Measurements from ENCODE around the gene PIGU.

DNA sequence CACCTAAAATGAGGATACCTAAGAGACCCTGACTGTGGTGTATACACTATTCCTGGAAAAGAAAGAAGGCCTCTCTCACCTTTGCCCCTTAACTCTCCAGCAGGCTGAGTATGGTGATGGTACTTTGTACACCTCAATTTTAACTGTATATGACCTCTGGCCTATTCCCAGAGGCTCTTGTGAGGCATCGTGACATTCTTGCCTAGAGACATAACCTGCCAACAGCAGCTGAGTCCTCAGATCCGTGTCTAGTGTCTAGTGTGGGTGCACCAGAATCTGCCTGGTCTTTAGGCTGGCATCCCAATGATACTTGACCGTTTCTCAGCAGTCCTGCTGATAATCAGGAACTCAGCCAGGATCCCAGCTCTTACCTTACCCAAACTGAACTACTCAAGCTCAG is 47.3 kb upstream of the PIGU start:
- TF ChIP-seq, protein P1, sequence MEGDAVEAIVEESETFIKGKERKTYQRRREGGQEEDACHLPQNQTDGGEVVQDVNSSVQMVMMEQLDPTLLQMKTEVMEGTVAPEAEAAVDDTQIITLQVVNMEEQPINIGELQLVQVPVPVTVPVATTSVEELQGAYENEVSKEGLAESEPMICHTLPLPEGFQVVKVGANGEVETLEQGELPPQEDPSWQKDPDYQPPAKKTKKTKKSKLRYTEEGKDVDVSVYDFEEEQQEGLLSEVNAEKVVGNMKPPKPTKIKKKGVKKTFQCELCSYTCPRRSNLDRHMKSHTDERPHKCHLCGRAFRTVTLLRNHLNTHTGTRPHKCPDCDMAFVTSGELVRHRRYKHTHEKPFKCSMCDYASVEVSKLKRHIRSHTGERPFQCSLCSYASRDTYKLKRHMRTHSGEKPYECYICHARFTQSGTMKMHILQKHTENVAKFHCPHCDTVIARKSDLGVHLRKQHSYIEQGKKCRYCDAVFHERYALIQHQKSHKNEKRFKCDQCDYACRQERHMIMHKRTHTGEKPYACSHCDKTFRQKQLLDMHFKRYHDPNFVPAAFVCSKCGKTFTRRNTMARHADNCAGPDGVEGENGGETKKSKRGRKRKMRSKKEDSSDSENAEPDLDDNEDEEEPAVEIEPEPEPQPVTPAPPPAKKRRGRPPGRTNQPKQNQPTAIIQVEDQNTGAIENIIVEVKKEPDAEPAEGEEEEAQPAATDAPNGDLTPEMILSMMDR (IDR thresholded peaks at IDR 0.05; ENCODE audit: extremely low read depth in 1 of 2, insufficient read depth in 1 of 2, low read depth in 1 of 2, low read length in 2 of 2) = no peak
- TF ChIP-seq POLR2A (IDR thresholded peaks at IDR 0.05; ENCODE audit: low read depth, low read length) (no peak), EZH2 (IDR thresholded peaks at IDR 0.05; ENCODE audit: borderline replicate concordance, low read depth, low read length, severe bottlenecking) (no peak), POLR2AphosphoS5 (IDR thresholded peaks at IDR 0.05; ENCODE audit: insufficient read depth, low read depth, low read length) (no peak), FOS (IDR thresholded peaks at IDR 0.05; ENCODE audit: borderline replicate concordance, insufficient read depth, low read length) (no peak), GATA2 (IDR thresholded peaks at IDR 0.05; ENCODE audit: insufficient read depth, insufficient read length, low read depth, low read length) (no peak)

Measured in endothelial cell of umbilical vein (primary cell).